Measurements from ENCODE around the gene GIPC3. TPM values are rescaled to one million over a fixed set of nuclear protein-coding genes. Genes with fewer than 3 reads are reported as not detected.
"Not testable (repeated sequence)": the region's sequence is repeated elsewhere in the genome, so short reads cannot be mapped to it uniquely, and the experiment has no call there.

Gene GIPC3
- total RNA-seq, 2 donors from 2014 or later, result 0.36 to 1.9 TPM

GRCh38 chr19:3578390-3578789 lies 6.9 kb upstream of the GIPC3 start:
- Histone ChIP-seq H3K9me3 (no peaks in the 10 kb centered on the region), H3K36me3 (no peaks in the 10 kb centered on the region), H3K4me1 (replicated peaks) (no peaks in the 10 kb centered on the region), H3K4me3 (no peak overlapping the region), H3K27ac (no peak overlapping the region), H3K27me3 (replicated peaks; ENCODE audit: insufficient read depth) (no peaks in the 10 kb centered on the region)
- no peak for DNase-seq (ENCODE audit: low spot score)
- intact Hi-C loops (cut with DNase I), result loop anchor here (10.0 kb wide), 1 partner anchor 74 kb away; the partner anchor contains the start of genes DOHH and FZR1
- WGBS, result 84% methylated on average over 17 of the region's 17 CpGs
- TF ChIP-seq CTCF (IDR thresholded peaks at IDR 0.05) (no peak), POLR2AphosphoS5 (IDR thresholded peaks at IDR 0.05) (no peak)

- H3K4me1 ChIP-seq (replicated peaks), result no peaks in the 10 kb centered on the region
- H3K27me3 ChIP-seq (replicated peaks; ENCODE audit: insufficient read depth), result no peaks in the 10 kb centered on the region
- TF ChIP-seq CTCF (IDR thresholded peaks at IDR 0.05) (no peak), POLR2AphosphoS5 (IDR thresholded peaks at IDR 0.05) (peak; percentile 12), POLR2A (IDR thresholded peaks at IDR 0.05) (no peak)
- H3K4me3 ChIP-seq, result no peak overlapping the region
- no peaks in the 10 kb centered on the region for H3K9me3 ChIP-seq
- 41% methylated on average over 11 of the region's 11 CpGs for WGBS
- no peak for DNase-seq (ENCODE audit: low spot score)
- intact Hi-C loops (cut with DNase I), result no loop called here
- no peaks in the 10 kb centered on the region for H3K36me3 ChIP-seq
- no peak overlapping the region for H3K27ac ChIP-seq
Measured at GRCh38 chr19:3580156-3580934, 4.9 kb upstream of the GIPC3 start.

- intact Hi-C loops (cut with DNase I); H3K9me3 ChIP-seq; H3K27me3 ChIP-seq (replicated peaks; ENCODE audit: insufficient read depth); H3K4me1 ChIP-seq (replicated peaks); DNase-seq (ENCODE audit: low spot score); H3K27ac ChIP-seq; H3K4me3 ChIP-seq; H3K36me3 ChIP-seq: not testable (repeated sequence)
- 93% methylated on average over 4 of the region's 4 CpGs for WGBS
Measured at GRCh38 chr19:3581792-3582191, 3.5 kb upstream of the GIPC3 start.

GRCh38 chr19:3584036-3584802 lies 1.1 kb upstream of the GIPC3 start:
- H3K4me1 ChIP-seq (replicated peaks); H3K36me3 ChIP-seq; intact Hi-C loops (cut with DNase I); H3K9me3 ChIP-seq; H3K27me3 ChIP-seq (replicated peaks; ENCODE audit: insufficient read depth); H3K27ac ChIP-seq; DNase-seq (ENCODE audit: low spot score); H3K4me3 ChIP-seq: not testable (repeated sequence)
- 84% methylated on average over 15 of the region's 15 CpGs for WGBS

GRCh38 chr19:3586127-3586626 lies 899 bp downstream of the GIPC3 start:
- no peaks in the 10 kb centered on the region for H3K36me3 ChIP-seq
- peak overlapping the region; percentile 12 to 21 for H3K4me3 ChIP-seq
- no peaks in the 10 kb centered on the region for H3K9me3 ChIP-seq
- no peaks in the 10 kb centered on the region for H3K27me3 ChIP-seq (replicated peaks; ENCODE audit: insufficient read depth)
- intact Hi-C loops (cut with DNase I), result no loop called here
- H3K4me1 ChIP-seq (replicated peaks), result no peaks in the 10 kb centered on the region
- H3K27ac ChIP-seq, result no peak overlapping the region
- 29% methylated on average over 16 of the region's 16 CpGs for WGBS
- no peak for TF ChIP-seq POLR2AphosphoS5 (IDR thresholded peaks at IDR 0.05)
- TF ChIP-seq POLR2A (IDR thresholded peaks at IDR 0.05), result no peak
- TF ChIP-seq CTCF (IDR thresholded peaks at IDR 0.05), result peak in 1 of 4 experiments; percentile 25
- DNase-seq (ENCODE audit: low spot score), result no peak

All from prostate gland (tissue), 2 donors.